ENCODE measurements around the gene CSF1R.
"Not testable (repeated sequence)": the region's sequence is repeated elsewhere in the genome, so short reads cannot be mapped to it uniquely, and the experiment has no call there.

Gene CSF1R

GRCh38 chr5:150054569-150054968 lies 31.8 kb downstream of the CSF1R start:
- DNase-seq (ENCODE audit: low read depth): no peak

DNA sequence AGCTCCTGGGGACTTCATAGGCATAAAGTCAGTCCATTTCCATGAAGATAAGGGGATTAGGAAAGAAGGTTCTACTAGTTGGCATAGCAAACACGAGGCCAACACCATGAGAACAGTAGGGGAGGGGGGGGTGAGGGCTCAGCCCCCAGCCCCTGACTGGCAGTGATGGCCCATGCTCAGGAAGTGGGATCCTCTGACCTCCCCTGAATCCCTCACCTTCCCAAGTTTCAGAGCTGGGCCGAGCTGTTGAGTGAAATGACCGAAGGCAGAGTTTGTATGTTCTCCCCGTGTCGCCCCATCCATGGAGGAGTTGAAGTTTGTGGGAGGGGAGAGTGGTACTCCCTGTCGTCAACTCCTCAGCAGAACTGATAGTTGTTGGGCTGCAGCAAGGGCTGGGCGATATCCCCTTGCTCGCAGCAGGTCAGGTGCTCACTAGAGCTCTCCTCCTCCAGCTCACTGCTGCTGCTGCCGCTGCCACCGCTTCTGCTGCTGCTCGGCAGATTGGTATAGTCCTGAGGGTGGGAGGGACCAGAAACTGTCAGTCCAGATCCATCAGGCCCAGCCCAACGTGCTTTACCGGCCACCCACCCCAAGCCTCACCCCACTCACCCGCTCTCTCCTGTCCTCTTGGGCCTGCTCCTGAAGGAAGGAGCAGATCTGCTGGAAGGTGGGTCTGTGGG lies 32.5 kb downstream of the CSF1R start:
- no peak for DNase-seq (ENCODE audit: low read depth)

DNA sequence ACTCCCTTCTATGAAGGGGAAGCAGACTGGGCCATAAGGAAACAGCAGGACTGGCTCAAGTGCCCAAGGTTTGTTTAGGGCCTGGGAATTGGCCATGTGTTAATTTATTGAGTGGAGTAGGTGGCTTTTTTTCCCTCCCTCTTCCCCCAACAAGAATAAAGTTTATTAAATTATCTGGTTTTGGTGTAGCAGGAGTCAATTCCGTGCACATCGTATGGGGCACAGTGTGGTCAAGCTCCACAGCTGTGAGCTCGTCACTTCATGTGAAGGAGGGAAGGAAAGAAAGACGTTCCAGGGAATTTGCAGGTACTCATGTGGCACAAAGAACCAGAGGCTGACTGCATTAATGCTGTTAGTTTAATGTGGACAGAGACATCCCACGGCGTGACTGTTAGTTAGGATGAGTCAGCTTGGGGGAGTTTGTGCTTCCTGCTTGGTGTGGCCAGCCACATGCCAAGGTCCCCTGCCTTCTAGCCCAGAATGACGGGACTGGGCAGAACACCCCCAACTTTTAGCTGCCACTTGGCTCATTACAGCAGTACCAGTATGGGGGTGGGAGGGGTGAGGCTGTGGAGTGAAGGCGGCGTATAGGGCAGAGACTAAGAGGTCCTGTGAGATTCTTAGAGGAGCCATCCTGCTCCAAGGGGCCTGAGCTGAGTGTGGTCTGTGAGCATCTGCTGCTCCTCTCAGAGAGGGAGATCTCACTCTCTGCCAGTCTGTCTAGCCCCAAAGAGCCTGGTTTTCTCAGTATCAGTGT lies 33.2 kb downstream of the CSF1R start:
- no peak for DNase-seq (ENCODE audit: low read depth)

- DNase-seq (ENCODE audit: low read depth): no peak
Observed at GRCh38 chr5:150052226-150052955, 34.0 kb downstream of the CSF1R start.

GRCh38 chr5:150051657-150052195 lies 34.6 kb downstream of the CSF1R start:
- DNase-seq (ENCODE audit: low read depth): no peak

- DNase-seq (ENCODE audit: low read depth): not testable (repeated sequence)
Observed at GRCh38 chr5:150050172-150050811, 36.1 kb downstream of the CSF1R start.

DNA sequence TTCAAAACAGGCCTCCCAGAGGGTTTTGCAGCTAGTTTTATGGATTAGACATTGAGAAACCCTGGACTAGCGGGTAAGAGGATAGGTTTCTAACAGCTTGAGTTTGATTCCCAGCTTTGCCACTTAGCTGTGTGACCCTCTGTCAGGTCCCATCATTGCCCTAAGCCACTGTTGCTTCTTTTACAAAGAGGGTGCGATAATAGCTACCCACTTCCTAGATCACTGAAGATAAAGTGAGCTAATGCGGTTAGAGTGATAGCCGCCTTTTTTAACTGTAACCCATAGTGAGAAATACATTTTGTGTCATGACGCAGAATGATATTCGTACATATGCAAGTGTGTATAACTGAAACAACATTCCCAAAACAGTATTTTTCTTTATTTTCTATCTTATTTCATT lies 40.3 kb downstream of the CSF1R start:
- no peak for DNase-seq (ENCODE audit: low read depth)

DNA sequence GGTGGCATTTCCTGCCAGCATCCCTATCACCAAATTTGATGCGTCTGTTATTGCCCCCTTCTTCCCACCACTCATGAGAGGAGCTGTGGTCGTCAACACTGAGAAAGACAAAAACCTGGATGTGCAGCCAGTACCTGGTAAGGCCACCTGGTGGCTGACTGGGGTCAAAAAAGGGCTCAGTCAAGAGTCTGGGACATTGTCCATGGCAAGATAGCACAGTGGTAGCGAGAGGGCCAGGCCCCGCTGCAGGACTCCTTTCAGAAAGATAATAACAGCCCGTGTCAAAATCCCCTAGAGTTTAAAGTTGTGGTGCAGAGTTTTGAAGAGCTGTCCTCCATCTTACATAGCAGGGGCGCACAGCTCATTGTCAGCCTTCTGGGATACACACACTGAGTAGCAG lies 40.8 kb downstream of the CSF1R start:
- DNase-seq (ENCODE audit: low read depth): no peak

GRCh38 chr5:150044712-150045111 lies 41.6 kb downstream of the CSF1R start:
- DNase-seq (ENCODE audit: low read depth): no peak

- DNase-seq (ENCODE audit: low read depth): no peak
Observed at GRCh38 chr5:150044329-150044681, 42.0 kb downstream of the CSF1R start.

- DNase-seq (ENCODE audit: low read depth): no peak
Observed at GRCh38 chr5:150043657-150044328, 42.6 kb downstream of the CSF1R start.

- DNase-seq (ENCODE audit: low read depth): no peak
Observed at GRCh38 chr5:150042459-150042858, 43.9 kb downstream of the CSF1R start.

- no peak for DNase-seq (ENCODE audit: low read depth)
Observed at GRCh38 chr5:150038547-150038946, 47.8 kb downstream of the CSF1R start.

GRCh38 chr5:150036513-150036912 lies 49.8 kb downstream of the CSF1R start:
- no peak for DNase-seq (ENCODE audit: low read depth)

- DNase-seq (ENCODE audit: low read depth): no peak
Observed at GRCh38 chr5:150035139-150035895, 51.0 kb downstream of the CSF1R start.

- DNase-seq (ENCODE audit: low read depth): no peak
Observed at GRCh38 chr5:150034662-150035061, 51.7 kb downstream of the CSF1R start.

DNA sequence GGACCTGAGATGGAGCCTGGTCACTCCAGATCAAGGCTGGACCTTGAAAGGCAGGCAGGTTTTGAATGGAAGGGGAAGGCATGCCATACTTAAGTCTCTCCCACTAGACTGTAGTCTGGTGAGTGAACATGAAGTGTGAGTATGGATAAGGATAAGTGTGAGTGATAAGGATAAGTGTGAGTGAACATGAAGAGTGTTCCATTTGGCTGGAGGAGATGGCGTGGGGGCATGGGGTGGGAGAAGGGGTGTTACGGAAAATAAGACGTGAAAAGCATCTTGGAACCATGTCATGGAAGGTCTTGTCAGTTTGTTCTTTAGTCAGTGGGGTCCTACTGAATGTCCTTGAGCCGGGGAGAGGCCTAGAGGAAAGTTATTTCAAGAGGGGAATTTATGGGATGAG lies 53.0 kb downstream of the CSF1R start:
- DNase-seq (ENCODE audit: low read depth): no peak

- DNase-seq (ENCODE audit: low read depth): not testable (repeated sequence)
Observed at GRCh38 chr5:150028047-150028446, 58.3 kb downstream of the CSF1R start.

- no peak for DNase-seq (ENCODE audit: low read depth)
Observed at GRCh38 chr5:150026682-150027172, 59.6 kb downstream of the CSF1R start.

DNA sequence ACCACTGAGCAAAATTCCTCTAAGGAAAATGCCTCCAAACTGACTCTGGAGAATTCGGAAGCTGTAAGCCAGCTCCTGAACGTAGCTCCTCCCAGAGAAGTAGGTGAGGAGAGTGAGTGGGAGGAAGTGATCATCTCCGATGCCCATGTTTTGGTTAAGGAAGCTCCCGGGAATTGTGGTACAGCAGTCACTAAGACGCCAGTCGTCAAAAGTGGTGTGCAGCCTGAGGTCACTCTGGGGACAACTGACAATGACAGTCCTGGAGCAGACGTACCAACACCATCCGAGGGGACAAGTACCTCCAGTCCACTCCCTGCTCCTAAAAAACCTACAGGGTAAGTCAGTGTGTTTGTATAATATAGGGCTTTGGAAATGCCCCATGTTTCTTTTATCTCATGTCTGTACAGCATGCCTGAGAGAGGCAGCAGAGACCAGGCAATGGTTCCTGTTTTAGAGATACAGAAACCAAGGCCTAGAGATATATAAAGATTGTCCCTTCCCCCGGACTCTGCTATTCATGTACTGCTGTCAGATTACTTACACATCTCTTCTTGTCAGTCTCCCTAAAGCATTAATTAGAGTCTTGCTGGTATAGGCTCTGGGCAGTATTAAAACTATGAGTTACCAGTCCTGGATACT lies 61.9 kb downstream of the CSF1R start:
- no peak for DNase-seq (ENCODE audit: low read depth)
